Measurements from ENCODE around the gene RNF19B. TPM values are rescaled to one million over a fixed set of nuclear protein-coding genes. Genes with fewer than 3 reads are reported as not detected.
"Not testable (repeated sequence)": the region's sequence is repeated elsewhere in the genome, so short reads cannot be mapped to it uniquely, and the experiment has no call there.

The RNF19B gene
- total RNA-seq, 1 donor from 2014 or later: 17.5 TPM

GRCh38 chr1:32997381-32997891, 32.8 kb upstream of the RNF19B start:
- intact Hi-C loops (cut with DNase I): no loop called here
- no peak for DNase-seq (ENCODE audit: low spot score)

GRCh38 chr1:32993324-32993636, 28.7 kb upstream of the RNF19B start:
- DNase-seq (ENCODE audit: low spot score): not testable (repeated sequence)
- intact Hi-C loops (cut with DNase I): loop anchor here (5.0 kb wide), 2 partner anchors 51 to 64 kb away; no protein-coding TSS in a partner anchor

- peak; percentile 92 for DNase-seq (ENCODE audit: low spot score)
- intact Hi-C loops (cut with DNase I): loop anchor here (5.0 kb wide), 2 partner anchors 50 to 65 kb away; no protein-coding TSS in a partner anchor
These were observed 28.1 kb upstream of the RNF19B start for GRCh38 chr1:32992489-32993323.

- intact Hi-C loops (cut with DNase I): loop anchor here (5.0 kb wide), 2 partner anchors 50 to 65 kb away; no protein-coding TSS in a partner anchor
- no peak for DNase-seq (ENCODE audit: low spot score)
These were observed 27.3 kb upstream of the RNF19B start for GRCh38 chr1:32991819-32992488.

- intact Hi-C loops (cut with DNase I): loop anchor here (5.0 kb wide), 2 partner anchors 49 to 66 kb away; no protein-coding TSS in a partner anchor
- no peak for DNase-seq (ENCODE audit: low spot score)
These were observed 26.8 kb upstream of the RNF19B start for GRCh38 chr1:32991386-32991785.

GRCh38 chr1:32990887-32991286, 26.3 kb upstream of the RNF19B start:
- intact Hi-C loops (cut with DNase I): loop anchor here (5.0 kb wide), 2 partner anchors 49 to 66 kb away; no protein-coding TSS in a partner anchor
- DNase-seq (ENCODE audit: low spot score): no peak

- peak; percentile 93 for DNase-seq (ENCODE audit: low spot score)
- intact Hi-C loops (cut with DNase I): loop anchor here (5.0 kb wide), 2 partner anchors 47 to 68 kb away; no protein-coding TSS in a partner anchor
These were observed 24.8 kb upstream of the RNF19B start for GRCh38 chr1:32989160-32990050.

GRCh38 chr1:32988665-32989064, 24.1 kb upstream of the RNF19B start:
- intact Hi-C loops (cut with DNase I): no loop called here
- DNase-seq (ENCODE audit: low spot score): no peak

GRCh38 chr1:32985226-32985625, 20.6 kb upstream of the RNF19B start:
- intact Hi-C loops (cut with DNase I): no loop called here
- no peak for DNase-seq (ENCODE audit: low spot score)

- DNase-seq (ENCODE audit: low spot score): no peak
- intact Hi-C loops (cut with DNase I): no loop called here
These were observed 20.0 kb upstream of the RNF19B start for GRCh38 chr1:32984455-32985171.

GRCh38 chr1:32984090-32984454, 19.5 kb upstream of the RNF19B start:
- intact Hi-C loops (cut with DNase I): no loop called here
- DNase-seq (ENCODE audit: low spot score): no peak

GRCh38 chr1:32983020-32983419, 18.4 kb upstream of the RNF19B start:
- no peak for DNase-seq (ENCODE audit: low spot score)
- intact Hi-C loops (cut with DNase I): no loop called here

GRCh38 chr1:32981003-32981901, 16.6 kb upstream of the RNF19B start:
- no peak for DNase-seq (ENCODE audit: low spot score)
- intact Hi-C loops (cut with DNase I): no loop called here

GRCh38 chr1:32980080-32980479, 15.5 kb upstream of the RNF19B start:
- no peak for DNase-seq (ENCODE audit: low spot score)
- intact Hi-C loops (cut with DNase I): no loop called here

GRCh38 chr1:32978854-32979253, 14.2 kb upstream of the RNF19B start:
- DNase-seq (ENCODE audit: low spot score): no peak
- intact Hi-C loops (cut with DNase I): no loop called here

GRCh38 chr1:32977546-32978087, 13.0 kb upstream of the RNF19B start:
- intact Hi-C loops (cut with DNase I): no loop called here
- DNase-seq (ENCODE audit: low spot score): no peak

- intact Hi-C loops (cut with DNase I); DNase-seq (ENCODE audit: low spot score): not testable (repeated sequence)
These were observed 10.4 kb upstream of the RNF19B start for GRCh38 chr1:32975055-32975454.

- intact Hi-C loops (cut with DNase I); DNase-seq (ENCODE audit: low spot score): not testable (repeated sequence)
These were observed 8.8 kb upstream of the RNF19B start for GRCh38 chr1:32973458-32973857.
